Activated naive CD4-positive, alpha-beta T cell (primary cell): ENCODE data around the gene TNFRSF21.
"Not testable (repeated sequence)": the region's sequence is repeated elsewhere in the genome, so short reads cannot be mapped to it uniquely, and the experiment has no call there.

Experiments used
- DNase-seq, 4 experiments: peaks; one replicate each; lab custom pipeline; 2025; lab: John Stamatoyannopoulos, UW

The TNFRSF21 gene

DNA sequence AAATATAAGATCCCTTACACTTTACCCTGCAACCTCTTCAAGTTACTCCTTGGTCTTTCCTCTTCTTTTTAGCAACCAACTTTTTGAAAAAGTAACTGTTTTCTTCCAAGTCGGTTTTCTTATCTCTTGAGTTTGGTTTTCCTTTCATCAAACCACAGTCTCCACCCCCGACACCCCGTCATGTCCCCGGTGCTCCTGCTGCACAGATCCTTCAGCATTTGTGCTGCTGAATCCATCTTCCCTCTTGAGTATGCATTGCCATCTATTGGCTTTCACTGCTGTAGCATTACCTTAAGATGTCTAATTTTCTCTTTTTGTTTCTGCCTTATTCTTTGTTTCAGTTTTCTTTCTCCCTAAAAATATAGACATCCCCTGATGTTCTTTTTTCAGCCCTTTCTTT lies 11.9 kb upstream of the TNFRSF21 start:
- no peak for DNase-seq

- no peak for DNase-seq
These were observed 10.2 kb upstream of the TNFRSF21 start for GRCh38 chr6:47319867-47320266.

- DNase-seq, result no peak
These were observed 9.7 kb upstream of the TNFRSF21 start for GRCh38 chr6:47319382-47319781.

DNA sequence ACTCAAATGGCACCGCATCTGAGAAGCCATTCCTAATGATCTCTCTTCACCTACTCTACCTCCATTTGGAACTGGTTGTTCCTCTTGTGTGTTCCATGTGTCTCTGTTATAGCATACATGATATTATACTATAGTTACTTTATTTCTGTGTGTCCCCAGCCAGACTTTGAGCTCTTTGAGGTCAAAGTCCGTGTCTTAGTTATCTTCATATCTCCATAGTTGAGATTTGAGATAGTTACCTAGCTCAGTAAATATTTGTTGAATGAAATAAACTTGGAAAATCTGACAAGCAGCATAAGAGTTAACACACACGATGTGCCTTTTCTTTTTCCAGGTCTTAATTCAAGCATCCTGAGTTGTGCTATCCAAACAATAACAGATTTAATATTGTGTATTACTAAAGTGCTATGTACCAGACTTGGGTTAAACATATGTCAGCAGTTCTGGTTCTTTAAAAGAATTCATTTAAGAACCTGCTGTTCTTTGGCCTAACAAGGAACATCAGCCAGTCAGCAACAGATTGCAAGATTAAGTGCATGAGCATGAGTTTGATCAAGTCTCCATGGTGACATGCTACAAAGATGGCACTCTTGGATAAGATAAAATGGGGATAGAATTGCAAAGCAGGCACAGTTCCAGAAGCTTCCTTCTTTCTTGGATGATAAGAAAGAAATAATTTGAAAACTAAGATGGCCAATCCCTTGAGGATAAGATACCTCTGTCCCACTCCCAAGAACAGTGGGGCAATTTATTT lies 8.7 kb upstream of the TNFRSF21 start:
- DNase-seq, result no peak

GRCh38 chr6:47315181-47315580 lies 5.5 kb upstream of the TNFRSF21 start:
- DNase-seq, result not testable (repeated sequence)

DNA sequence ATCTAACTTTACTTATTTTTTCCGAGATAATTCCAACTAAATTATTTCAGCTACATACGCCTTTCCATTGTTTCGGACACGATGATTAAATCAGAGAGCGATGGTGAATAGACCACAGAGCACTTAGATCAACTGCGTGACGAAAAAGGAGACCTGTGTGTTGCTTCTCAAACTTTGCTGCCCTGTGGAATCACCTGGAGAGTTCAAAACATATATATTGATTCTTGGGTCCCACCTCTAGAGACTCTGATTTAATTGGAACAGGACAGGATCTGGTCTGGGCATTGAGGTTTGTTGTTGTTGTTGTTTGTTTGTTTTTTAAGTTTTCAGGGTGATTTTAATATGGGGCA lies 401 bp upstream of the TNFRSF21 start:
- DNase-seq, result no peak

GRCh38 chr6:47308552-47309290 lies 984 bp downstream of the TNFRSF21 start:
- DNase-seq, result no peak

DNA sequence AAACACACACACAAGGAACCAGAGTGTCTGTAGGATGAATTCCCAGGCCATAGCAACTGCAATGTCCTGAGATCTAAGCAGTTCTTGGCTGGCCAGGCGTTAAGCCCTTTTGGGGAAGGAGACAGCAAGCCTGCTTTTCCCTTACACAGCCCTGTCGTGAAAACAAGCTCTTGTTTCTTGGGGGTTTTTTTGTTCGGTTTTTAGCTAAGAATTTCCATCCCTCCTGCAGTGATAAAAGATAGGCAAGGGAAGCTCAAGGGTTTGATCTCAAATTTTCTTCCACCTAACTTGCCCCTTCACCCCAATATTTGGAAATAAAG lies 1.5 kb downstream of the TNFRSF21 start:
- no peak for DNase-seq

DNA sequence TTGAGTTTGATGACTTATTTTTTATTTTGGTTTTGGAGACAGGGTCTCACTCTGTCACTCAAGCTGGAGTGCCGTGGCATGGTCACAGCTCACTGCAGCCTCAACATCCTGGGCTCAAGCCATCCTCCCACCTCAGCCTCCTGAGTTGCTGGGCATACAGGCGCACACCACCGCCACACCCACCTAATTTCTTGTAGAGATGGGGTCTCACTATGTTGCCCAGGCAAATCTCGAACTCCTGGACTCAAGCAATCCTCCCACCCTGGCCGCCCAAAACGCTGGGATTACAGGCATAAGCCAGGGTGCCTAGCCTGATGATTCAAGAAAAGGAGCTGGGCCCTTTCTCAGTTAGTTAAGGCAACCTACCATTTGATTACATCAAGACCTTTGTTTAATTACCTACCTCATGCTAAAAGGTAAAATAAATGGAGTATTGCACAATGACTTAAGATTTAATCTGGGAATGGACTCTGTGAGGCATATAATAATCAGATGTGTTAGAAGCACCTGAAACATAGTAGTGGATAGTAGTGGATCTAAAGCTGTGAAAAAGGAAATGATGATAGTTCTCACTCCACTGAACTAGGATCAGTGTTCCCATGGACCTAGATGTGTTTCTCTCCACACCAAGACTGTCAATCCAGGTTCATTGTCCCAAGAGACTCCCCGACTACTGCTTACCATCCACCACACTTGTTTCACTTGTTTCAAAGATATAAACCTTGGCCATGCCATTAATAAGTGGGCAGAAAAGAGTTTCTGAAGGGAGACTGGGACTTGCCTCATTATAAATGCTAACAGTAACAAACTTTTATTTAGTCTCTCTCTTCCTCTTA lies 2.1 kb downstream of the TNFRSF21 start:
- no peak for DNase-seq

DNA sequence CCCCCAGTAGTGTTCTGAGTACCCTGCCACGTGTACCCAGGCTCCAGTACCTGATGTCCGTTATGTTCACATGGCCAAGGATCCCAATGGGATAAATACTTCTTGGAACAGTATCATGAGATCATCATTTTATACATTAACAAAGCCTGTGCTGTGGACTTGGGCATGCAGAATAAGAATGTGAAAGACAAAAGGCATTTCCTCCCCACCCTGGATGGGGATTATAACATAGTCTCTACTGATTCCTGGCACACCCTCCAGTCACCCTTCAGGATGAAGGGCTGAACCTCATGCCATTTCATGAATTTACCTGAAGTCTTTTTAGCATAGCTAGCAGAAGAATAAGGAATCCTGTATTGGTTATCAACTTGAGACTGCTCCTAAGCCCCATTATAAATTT lies 2.8 kb downstream of the TNFRSF21 start:
- no peak for DNase-seq

DNA sequence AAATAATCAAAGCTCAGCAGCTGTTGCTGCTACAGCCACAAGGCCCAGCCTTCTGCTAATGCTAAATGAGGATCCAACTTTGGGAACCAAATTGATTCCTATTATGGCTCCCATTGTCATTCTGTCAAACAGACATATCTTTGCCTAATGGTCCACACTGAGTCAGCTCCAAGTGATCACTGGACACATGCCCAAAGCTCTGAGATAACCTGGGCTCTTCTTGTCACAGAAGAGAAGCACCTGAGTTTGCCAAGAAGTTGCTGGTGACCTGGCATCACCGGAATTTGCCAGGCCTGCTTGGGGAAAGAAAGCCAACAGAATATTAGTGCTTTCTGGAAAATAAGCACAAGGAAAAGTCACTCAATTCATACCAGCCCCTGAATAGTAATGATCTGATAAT lies 5.8 kb downstream of the TNFRSF21 start:
- no peak for DNase-seq

DNA sequence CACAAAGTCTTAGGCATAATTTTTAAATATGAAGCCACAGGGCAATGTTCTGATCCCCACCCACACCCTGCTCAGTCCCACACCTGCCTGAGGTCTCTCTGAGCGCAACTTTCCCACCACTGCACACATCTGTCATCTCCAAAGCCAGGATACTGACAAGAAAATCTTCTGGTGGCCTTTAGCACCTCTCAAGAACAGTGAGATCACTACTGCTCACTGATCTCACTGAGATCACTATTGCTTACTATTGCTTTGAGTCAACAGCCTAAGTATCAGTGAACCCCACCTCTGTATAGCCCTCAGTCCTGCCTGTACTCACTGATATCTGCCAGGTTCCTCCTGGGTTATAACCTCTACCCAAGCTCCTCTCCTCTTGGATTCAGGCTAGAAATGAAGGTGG lies 6.4 kb downstream of the TNFRSF21 start:
- no peak for DNase-seq

DNA sequence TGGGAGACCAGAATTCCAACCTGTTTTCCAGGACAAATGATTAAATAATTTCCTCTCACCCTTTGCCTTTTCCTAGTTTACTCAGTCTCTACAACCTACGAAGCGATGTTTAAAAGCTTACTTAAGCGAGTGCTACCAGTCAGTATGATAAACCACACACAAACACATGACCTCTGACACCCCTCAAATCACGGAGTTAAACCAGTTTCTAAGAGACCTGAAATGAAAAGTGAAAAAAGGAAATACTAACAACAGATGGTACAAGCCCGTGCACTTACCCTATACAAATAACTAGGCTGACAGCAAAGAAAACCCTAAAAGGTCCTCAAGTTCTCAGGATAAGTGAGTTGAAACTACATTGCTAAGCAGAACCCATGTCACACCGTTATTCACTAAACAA lies 7.7 kb downstream of the TNFRSF21 start:
- DNase-seq, result no peak

DNA sequence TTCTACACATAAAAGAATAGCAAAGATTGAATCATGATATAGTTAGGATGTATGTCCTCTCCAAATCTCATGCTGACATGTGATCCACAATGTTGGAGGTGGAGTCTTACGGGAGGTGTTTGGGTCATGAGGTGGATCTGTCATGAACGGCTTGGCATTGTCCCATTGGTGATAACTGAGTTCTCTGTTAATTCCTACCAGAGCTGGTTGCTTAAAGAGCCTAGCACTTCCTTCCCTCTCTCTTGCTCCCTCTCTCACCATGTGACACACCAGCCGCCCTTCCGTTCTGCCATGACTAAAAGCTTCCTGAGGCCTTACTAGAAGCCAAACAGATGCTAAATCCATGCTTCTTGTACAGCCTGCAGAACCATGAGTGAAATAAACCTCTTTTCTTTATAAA lies 8.3 kb downstream of the TNFRSF21 start:
- no peak for DNase-seq

GRCh38 chr6:47300417-47300816 lies 9.3 kb downstream of the TNFRSF21 start:
- DNase-seq, result no peak

- DNase-seq, result no peak
These were observed 9.7 kb downstream of the TNFRSF21 start for GRCh38 chr6:47299965-47300364.

GRCh38 chr6:47298475-47298874 lies 11.2 kb downstream of the TNFRSF21 start:
- no peak for DNase-seq

GRCh38 chr6:47294990-47295389 lies 14.7 kb downstream of the TNFRSF21 start:
- DNase-seq, result no peak

GRCh38 chr6:47292944-47293343 lies 16.8 kb downstream of the TNFRSF21 start:
- DNase-seq, result no peak

DNA sequence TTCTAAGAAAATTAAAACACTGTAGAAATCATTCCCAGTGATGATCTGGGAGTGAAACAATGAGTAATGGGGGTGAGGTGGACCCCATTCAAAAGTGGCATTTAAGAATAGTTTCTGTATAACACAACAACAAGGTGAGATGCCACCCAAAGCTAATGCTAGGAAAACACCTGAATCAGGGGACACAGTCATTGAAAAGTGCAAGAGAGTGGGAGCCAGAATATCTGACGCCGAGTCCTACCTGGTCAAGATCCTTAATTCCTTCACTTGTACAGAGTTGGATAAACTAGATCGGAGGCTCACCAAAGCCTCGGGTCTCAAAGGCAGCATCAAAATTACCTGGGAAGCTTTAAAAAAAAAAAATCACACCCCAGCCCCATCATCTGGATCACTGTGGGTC lies 17.7 kb downstream of the TNFRSF21 start:
- DNase-seq, result no peak

- no peak for DNase-seq
These were observed 19.4 kb downstream of the TNFRSF21 start for GRCh38 chr6:47290124-47290834.
